Mesothelial cell of epicardium (in vitro differentiated cells): ENCODE measurements around the gene NUB1. TPM values are rescaled to one million over a fixed set of nuclear protein-coding genes. Genes with fewer than 3 reads are reported as not detected.

Experiments used
- DNase-seq, 2 experiments: peaks; one replicate each; pipeline ENCODE4 v3.0.0; 2021; ENCODE audit warnings: low spot score in 2 of 2; ENCODE audit not compliant: unreplicated experiment in 2 of 2
- H3K27ac Mint-ChIP-seq: 2 replicates; pipeline ENCODE4 v1.8.0; 2021; ENCODE audit warnings: mixed read lengths
- H3K27me3 Mint-ChIP-seq: 2 replicates; pipeline ENCODE4 v1.8.0; 2021; ENCODE audit warnings: low read depth, mixed read lengths
- H3K36me3 Mint-ChIP-seq: 2 replicates; pipeline ENCODE4 v1.8.0; 2021; ENCODE audit warnings: mixed read lengths
- H3K4me1 Mint-ChIP-seq: 2 replicates; pipeline ENCODE4 v1.8.0; 2021; ENCODE audit warnings: mixed read lengths
- H3K4me3 Mint-ChIP-seq: 2 replicates; pipeline ENCODE4 v1.8.0; 2021; ENCODE audit warnings: mild to moderate bottlenecking, moderate library complexity, mixed read lengths
- H3K9me3 Mint-ChIP-seq: 2 replicates; pipeline ENCODE4 v1.8.0; 2021; ENCODE audit warnings: mixed read lengths
- CTCF ChIP-seq: fragments of 200-600 bp; sonication (generic); IDR thresholded peaks from one replicate; pipeline ENCODE4 v1.5.0; 2021; ENCODE audit warnings: antibody characterized with exemption; ENCODE audit not compliant: unreplicated experiment
- total RNA-seq: library from RNA; stranded (reverse); gene quantifications from 3 replicates; pipeline ENCODE4 v1.2.1, GENCODE V29; 2021

The NUB1 gene
- total RNA-seq, 1 donor from 2014 or later = 52.3 TPM

- DNase-seq = no peak
- Mint-ChIP-seq H3K36me3 (peaks cover 12% of the 10 kb centered on the region), H3K4me1 (peaks cover 40% of the 10 kb centered on the region), H3K27ac (peak overlapping the region; percentile 77), H3K9me3 (peaks cover 12% of the 10 kb centered on the region), H3K27me3 (no peaks in the 10 kb centered on the region), H3K4me3 (no peak overlapping the region)
- no peak for TF ChIP-seq CTCF
Observed at GRCh38 chr7:151412318-151412717, 70.7 kb downstream of the NUB1 start.

- H3K4me1 Mint-ChIP-seq = peaks cover 39% of the 10 kb centered on the region
- H3K4me3 Mint-ChIP-seq = no peak overlapping the region
- no peak for DNase-seq
- H3K9me3 Mint-ChIP-seq = peaks cover 15% of the 10 kb centered on the region
- H3K27me3 Mint-ChIP-seq = no peaks in the 10 kb centered on the region
- no peak for TF ChIP-seq CTCF
- H3K36me3 Mint-ChIP-seq = peaks cover 14% of the 10 kb centered on the region
- H3K27ac Mint-ChIP-seq = no peak overlapping the region
Observed at GRCh38 chr7:151413241-151413640, 71.6 kb downstream of the NUB1 start.

- Mint-ChIP-seq H3K4me1 (peaks cover 32% of the 10 kb centered on the region), H3K4me3 (no peak overlapping the region), H3K36me3 (peaks cover 24% of the 10 kb centered on the region), H3K27ac (peak overlapping the region; percentile 84), H3K27me3 (no peaks in the 10 kb centered on the region), H3K9me3 (peaks cover 20% of the 10 kb centered on the region)
- DNase-seq = no peak
- no peak for TF ChIP-seq CTCF
Observed at GRCh38 chr7:151415375-151416105, 73.9 kb downstream of the NUB1 start.

- DNase-seq = no peak
- Mint-ChIP-seq H3K27me3 (no peaks in the 10 kb centered on the region), H3K9me3 (peaks cover 24% of the 10 kb centered on the region), H3K27ac (peak overlapping the region; percentile 84), H3K36me3 (peaks cover 28% of the 10 kb centered on the region), H3K4me3 (no peak overlapping the region), H3K4me1 (peaks cover 25% of the 10 kb centered on the region)
- no peak for TF ChIP-seq CTCF
Observed at GRCh38 chr7:151416112-151416940, 74.7 kb downstream of the NUB1 start.

GRCh38 chr7:151416941-151417315, 75.3 kb downstream of the NUB1 start:
- TF ChIP-seq CTCF = no peak
- H3K36me3 Mint-ChIP-seq = peaks cover 32% of the 10 kb centered on the region
- peak overlapping the region; percentile 84 for H3K27ac Mint-ChIP-seq
- H3K9me3 Mint-ChIP-seq = peaks cover 28% of the 10 kb centered on the region
- no peak overlapping the region for H3K4me3 Mint-ChIP-seq
- DNase-seq = no peak
- H3K4me1 Mint-ChIP-seq = peaks cover 19% of the 10 kb centered on the region
- no peaks in the 10 kb centered on the region for H3K27me3 Mint-ChIP-seq
